GM18867 (cell line): ENCODE measurements around the gene FAM13A.
"Not testable (repeated sequence)": the region's sequence is repeated elsewhere in the genome, so short reads cannot be mapped to it uniquely, and the experiment has no call there.

Experiments used
- ATAC-seq: cut with Tn5 transposase; IDR thresholded peaks from one replicate; pipeline ENCODE4 v1.9.1; 2021; ENCODE audit warnings: mild to moderate bottlenecking, moderate library complexity; ENCODE audit not compliant: unreplicated experiment

FAM13A gene

DNA sequence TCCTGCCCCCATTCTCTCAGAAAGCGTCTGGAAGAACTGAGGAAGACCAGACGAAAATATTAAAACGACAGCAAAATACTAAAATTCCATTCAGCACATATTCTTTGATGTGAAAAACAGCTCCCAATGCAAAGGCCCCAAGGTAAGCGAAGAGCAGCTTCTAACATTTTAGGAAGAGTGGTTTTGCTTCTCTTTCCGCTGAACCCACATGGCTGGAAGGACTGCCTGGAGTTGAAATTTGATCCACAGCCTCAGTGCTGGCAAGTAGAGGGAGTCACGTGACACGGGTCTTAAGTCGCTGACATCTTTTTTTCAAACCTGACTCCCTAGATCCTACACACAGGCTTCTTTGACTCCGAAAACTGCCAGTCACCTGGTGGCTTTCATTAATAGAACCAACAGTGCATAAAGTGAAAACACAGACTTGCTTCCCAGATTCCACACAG is at the start of gene FAM13A:
Gene FAM13A, minus strand, starts transcription at position 233 of the 446 bp plus-strand sequence. Its CDS starts 221 bp downstream, at position 12.
- no peak for ATAC-seq

DNA sequence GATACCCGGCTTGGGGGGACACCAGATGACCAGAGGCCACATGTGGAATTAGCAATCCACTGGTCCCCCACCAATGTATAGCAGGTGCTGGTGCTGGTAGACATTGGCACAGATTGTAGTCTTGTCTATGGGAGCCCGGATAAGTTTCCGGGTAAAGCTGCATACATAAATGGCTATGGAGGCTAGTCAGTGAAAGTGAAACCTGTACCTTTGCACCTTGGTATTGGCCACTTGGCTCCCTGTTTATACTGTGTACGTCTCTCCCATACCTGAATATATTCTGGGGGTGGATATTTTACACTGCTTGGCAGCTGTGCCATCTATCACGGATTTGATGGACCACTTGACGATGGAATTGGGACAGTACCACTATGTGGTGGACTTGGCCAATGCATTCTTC is 48.7 kb upstream of the FAM13A start:
- ATAC-seq, result no peak

DNA sequence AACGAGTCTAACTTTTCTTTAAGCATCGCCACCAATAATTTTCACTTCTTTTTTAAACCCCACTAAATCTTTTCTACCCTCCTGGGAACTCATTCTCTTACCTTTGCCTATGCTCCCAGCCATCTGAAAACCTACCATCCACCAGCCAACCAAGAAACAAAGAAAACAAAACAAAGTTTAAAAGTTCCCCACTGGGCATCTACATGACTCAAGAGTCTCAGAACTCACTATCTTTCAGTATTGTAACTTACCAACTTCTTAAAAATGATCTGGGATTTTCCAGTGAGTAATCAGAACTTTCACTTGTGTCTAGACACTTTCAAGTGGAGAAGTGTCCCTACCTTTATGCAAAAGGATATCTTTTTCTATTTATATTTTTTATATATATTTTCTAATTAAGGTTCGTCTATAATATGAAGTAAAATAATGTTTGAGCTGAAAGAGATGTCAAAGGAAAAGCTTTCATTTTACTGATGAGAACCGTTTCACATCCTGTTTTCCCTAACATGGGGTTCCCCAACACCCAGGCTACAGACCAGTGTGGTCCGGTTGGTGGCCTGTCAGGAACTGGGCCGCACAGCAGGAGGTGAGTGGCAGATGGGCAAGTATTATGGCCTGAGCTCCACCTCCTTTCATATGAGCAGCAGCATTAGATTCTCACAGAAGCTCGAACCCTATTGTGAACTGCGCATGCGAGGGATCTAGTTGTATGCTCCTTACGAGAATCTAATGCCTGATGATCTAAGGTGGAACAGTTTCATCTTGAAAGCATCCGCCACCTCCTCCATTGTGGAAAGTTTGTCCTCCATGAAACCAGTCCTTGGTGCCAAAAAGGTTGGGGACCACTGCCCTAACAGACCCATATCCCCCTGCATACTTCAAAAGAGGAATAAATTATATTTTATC is 44.5 kb upstream of the FAM13A start:
- ATAC-seq, result peak; percentile 95

- peak; percentile 4 for ATAC-seq
Observed at GRCh38 chr4:89100853-89101252, 43.9 kb upstream of the FAM13A start.

DNA sequence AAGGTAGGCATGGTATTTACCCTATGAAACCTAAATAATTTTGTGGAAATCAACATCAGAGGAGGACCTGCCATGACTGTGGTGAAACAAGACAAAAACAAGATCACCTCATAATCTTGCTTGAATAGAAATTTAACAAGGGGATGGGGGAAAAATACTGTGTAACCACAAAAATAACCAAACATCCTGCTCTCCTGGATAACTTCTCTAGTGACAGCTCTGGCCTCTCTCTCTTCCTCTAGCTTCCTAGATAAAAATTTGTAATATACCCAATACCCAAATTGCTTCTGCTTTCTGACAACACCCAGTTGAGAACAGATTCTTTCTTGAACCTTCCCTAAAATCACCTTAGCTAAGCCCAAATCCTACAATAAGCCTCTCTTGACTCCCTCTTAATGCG is 42.5 kb upstream of the FAM13A start:
- ATAC-seq, result no peak

- ATAC-seq, result no peak
Observed at GRCh38 chr4:89099034-89099433, 42.0 kb upstream of the FAM13A start.

DNA sequence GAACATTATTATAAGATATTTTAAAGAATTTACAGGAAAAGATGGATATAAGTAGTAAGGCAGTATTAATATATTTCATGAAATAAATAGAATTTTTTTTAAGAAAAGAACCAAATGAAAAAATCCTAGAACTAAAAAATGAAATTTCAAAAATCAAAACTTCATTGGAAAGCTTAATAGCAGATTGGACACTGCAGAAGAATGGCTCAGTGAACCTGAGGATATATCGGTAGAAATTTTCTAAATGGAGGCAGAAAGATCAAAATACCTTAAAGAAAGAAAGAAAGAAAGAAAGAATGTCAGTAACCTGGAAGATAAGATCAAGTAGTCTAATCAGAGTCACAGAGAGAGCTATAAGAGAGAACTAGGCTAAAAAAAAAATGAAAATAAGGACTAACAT is 21.3 kb upstream of the FAM13A start:
- no peak for ATAC-seq

GRCh38 chr4:89077761-89078160 is 20.8 kb upstream of the FAM13A start:
- no peak for ATAC-seq

- no peak for ATAC-seq
Observed at GRCh38 chr4:89072921-89073320, 15.9 kb upstream of the FAM13A start.

DNA sequence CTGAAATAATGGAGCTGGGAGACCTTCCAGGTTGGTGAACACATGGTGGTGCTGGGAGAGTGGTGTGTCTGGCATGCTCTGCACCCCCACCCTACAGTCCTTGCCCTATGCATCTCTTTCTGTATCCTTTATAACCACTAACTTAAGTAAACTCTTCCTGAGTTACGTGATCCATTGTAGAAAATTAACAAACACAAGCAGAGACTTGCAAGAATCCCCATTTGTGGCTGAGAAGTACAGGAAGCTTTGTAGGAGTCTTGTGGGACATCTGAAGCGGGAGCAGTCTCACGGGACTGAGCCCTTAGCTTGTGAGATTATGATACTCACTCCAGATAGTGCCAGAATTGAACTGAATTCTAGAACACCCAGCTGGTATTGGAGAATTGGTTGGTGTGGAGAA is 14.3 kb upstream of the FAM13A start:
- no peak for ATAC-seq

DNA sequence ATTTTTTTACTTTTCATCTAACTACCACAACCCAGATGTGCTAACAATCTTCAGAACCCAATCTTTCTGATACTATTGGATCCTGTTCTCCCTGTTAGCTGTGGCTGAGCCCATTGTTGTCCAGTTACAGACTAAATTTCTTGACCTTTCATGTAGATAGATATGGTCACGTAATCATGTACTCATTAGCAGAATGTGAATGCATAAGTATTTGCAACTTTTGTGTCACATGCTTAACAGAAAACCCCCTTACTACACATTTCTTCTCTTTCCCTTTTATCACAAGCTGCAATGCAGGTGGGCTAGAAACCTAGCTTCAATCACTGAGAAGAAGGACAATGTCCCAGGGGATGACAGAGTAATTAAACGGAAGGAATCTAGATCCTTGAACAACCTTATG is 13.1 kb upstream of the FAM13A start:
- no peak for ATAC-seq

GRCh38 chr4:89069481-89069880 is 12.5 kb upstream of the FAM13A start:
- ATAC-seq, result peak; percentile 80

DNA sequence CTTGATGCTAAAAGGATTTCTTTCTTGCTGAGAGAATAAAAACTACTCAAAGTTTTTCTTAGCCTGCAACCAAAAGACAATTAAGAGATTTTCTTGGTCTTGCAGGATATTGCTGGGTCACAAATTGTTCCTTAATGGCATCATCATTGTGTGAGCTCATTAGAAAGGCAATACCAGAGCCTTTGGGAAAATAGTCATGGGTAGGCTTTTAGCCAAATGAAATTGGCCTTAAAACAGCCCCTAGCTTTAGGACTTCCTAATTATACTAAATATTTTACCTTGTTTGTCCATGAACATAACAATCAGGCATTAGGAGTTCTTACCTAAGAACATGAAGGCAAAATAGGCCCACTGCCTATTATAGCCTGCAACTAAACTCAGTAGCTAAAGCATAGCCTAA is 10.4 kb upstream of the FAM13A start:
- no peak for ATAC-seq

- no peak for ATAC-seq
Observed at GRCh38 chr4:89064848-89065247, 7.9 kb upstream of the FAM13A start.

GRCh38 chr4:89057844-89058243 is 859 bp upstream of the FAM13A start:
- not testable (repeated sequence) for ATAC-seq

DNA sequence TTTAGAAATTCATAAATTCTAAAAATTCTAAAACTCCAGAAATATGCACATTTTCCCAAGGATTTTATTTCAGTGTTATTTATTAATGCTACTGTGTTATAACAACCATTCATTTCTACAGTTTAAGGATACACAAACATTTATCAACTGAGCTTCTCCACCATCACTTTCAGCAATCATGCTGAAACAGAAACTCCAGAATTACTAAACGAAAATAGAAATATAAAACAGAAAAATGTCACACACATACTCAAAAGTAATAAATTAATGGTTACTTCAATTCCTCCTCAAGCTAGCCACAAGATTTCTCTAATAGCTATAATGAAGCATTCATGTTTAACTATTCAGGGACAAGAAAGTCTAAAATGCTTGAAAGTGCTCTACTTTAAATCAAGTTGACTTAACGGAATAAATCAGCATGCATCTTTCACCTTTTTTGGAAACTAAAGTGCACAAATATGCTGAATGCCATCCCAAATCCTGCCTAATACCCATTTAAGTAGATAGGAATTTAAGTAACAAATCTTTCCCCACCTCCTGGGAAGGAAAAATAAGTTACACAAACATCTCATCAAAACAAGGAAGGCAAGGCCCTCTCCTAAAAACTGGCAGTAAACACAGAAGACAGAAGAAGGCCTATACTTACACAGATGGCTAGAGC is 563 bp downstream of the FAM13A start:
- ATAC-seq, result no peak

GRCh38 chr4:89055157-89056080 is 1.6 kb downstream of the FAM13A start:
- ATAC-seq, result no peak

DNA sequence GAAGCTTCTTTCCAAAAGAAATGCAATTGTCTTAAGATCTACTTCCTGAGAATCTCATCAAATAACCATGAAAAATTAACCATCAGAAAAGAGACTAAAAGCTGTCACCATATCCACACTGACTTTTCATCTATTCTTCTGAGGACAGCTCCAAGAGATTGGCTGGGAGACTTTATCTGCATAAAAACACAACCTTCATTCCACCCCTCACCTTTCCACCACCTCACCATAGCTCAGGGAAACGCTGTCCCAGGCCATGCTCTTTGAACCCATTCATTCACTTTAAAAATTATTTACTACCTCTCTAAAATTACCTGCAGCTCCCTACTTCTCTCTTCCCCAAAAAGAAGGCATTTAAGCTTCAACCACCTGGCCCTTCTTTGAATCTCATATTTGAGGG is 2.4 kb downstream of the FAM13A start:
- no peak for ATAC-seq

GRCh38 chr4:89049853-89050252 is 7.1 kb downstream of the FAM13A start:
- no peak for ATAC-seq

- no peak for ATAC-seq
Observed at GRCh38 chr4:89048906-89049601, 7.9 kb downstream of the FAM13A start.
